8988T (cell line): ENCODE results near the gene SPACA6.
"Not testable (repeated sequence)": the region's sequence is repeated elsewhere in the genome, so short reads cannot be mapped to it uniquely, and the experiment has no call there.

Experiments
- DNase-seq: peaks from one replicate; pipeline ENCODE4 v3.0.0; 2011

The SPACA6 gene

GRCh38 chr19:51706885-51707284 is 13.8 kb downstream of the SPACA6 start:
- no peak for DNase-seq

DNA sequence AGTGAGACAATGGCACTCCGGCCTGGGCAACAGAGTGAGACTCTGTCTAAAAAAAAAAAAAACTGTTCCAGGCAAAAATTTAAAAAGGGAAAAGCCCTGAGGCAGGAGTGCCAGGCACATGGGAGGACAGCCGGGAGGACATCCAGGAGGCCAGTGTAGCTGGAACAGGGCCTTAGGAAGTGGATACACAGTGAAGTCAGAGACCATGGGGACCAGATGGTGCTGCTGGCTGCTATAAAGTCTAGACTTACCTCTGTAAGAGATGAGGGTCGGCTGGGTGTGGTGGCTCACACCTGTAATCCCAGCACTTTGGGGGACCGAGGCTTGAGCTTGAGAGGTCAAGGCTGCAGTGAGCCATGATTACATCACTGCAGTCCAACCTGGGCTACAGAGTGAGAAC is 15.7 kb downstream of the SPACA6 start:
- DNase-seq, result no peak

DNA sequence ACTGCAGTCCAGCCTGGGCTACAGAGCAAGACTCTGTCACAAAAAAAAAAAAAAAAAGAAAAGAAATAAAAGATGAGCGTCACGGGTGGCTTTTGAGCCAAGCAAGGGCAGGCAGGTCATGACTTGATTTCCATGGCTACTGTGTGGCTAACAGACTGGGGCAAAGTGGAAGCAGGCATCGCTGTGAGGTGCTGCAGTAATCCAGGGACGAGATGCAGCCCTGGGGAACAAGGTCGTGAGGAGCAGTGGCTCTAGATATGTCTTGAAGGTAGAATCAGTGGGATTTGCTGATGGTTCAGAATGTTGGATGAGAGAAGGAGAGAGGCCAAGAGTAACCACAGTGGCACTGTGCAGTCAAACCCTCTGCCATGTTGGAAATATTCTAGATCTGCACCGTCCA is 16.4 kb downstream of the SPACA6 start:
- no peak for DNase-seq

DNA sequence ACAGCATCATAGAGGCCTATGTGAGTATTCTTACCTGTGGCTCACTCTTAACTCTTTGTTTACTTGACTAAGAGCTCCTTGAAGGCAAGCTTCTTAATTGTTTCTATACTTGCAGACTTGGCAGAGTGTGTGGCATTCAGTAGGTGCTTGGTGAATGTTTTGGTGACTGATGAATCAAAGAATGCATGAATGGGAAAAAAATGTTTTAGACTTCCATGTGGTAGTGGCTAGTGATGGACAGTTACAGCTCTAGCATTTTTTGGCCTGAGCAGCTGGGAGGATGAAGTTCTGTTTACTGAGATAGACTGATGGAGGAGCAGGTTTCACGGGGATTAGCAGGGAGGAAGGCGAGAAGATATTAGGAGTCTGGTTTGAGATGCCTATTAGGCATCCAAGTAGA is 17.0 kb downstream of the SPACA6 start:
- no peak for DNase-seq

- DNase-seq, result no peak
Observed at GRCh38 chr19:51711702-51712101, 18.6 kb downstream of the SPACA6 start.

DNA sequence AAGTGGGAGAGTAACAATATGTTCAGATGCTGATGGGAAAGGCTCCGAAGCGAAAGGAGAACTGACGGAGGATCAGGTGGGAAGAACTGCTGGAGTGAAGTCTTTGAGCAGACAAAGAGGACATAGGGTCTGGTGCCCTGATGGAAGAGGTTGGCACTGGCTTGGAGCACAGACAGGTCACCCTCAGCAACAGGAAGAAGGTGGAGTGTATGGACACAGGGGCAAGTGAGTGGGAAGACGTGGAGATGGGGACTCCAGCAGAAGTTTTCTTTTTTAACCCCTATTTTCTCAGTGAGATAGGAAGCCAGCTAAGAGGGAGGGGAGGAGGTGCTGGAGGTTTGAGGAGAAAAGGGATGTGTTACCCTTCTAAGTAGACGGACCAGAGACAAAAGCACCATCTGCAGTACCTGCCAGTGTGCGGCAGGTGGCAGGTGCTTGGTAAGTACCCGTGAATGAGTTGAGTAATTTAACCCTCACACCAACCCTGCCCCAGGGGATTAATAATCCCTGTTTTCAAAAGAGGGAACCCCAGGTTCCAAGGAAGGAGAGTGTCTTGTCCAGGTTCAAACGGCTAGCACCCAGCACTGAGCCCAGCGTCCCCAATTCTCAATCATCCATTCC is 19.4 kb downstream of the SPACA6 start:
- peak; percentile 69 for DNase-seq

DNA sequence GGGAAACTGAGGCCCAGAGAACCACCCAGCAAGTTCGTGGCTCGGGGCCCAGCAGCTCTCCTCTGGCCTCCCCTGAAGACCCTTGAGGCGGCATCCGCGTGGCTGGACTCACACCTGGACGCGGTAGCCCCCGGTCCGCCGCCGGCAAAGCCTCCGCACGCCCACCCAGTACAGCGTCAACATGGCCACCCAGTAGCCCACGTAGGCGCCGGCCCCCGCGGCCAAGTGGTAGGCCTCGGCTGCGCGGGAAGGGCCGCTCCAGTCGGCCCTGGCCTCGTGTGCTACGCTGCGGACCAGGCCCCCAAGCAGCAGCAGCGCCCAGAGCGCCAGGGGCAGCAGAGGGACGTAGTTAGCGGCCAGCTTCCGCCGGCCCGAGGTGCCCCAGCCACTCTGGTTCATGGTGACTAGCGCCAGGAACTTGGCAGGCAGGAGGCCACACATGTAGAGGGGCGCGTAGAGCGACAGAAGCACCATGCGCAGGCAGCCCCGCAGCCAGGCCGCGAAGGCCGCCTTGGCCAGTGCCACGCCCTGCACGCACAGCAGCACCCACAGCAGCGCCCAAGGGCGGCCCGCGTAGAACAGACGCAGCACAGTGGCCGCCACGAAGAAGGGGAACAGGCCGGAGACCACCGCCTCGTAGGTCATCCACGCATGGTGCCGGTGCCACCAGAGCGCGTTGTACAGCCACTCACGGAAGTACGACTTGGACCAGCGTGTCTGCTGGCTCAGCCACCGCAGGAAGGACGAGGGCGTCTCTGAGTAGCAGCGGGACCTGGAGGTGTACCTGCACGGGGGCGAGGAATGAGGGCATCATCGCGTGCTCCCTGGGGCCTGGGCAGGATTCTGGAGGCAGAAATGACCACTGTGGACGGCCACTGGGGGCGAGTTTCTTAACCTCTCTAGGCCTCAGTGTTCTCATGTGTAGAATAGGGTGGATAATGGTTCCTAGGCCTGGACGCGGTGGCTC is 20.5 kb downstream of the SPACA6 start:
- no peak for DNase-seq

GRCh38 chr19:51714848-51715247 is 21.7 kb downstream of the SPACA6 start:
- no peak for DNase-seq

GRCh38 chr19:51715850-51716249 is 22.7 kb downstream of the SPACA6 start:
- no peak for DNase-seq

DNA sequence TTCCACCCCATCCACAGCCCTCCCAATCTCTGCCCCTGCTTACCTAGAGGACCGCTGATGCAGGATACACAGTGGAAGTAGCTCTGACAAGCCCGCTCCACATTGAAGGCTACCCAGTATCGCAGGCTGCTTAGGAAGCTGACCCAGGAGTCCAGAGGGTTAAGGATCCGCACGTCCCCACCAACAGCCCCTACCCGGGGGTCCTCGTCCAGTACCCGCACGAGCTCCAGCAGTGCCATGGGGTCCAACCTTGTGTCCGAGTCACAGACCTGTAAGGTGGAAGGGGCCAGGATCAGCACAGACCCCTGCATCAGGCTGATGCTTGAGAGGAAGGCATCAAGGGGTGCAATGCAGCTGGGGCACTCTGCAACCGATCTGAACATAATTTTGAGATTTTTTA is 23.8 kb downstream of the SPACA6 start:
- DNase-seq, result no peak

GRCh38 chr19:51719251-51719988 is 26.3 kb downstream of the SPACA6 start:
- no peak for DNase-seq

- DNase-seq, result no peak
Observed at GRCh38 chr19:51721905-51722304, 28.8 kb downstream of the SPACA6 start.

DNA sequence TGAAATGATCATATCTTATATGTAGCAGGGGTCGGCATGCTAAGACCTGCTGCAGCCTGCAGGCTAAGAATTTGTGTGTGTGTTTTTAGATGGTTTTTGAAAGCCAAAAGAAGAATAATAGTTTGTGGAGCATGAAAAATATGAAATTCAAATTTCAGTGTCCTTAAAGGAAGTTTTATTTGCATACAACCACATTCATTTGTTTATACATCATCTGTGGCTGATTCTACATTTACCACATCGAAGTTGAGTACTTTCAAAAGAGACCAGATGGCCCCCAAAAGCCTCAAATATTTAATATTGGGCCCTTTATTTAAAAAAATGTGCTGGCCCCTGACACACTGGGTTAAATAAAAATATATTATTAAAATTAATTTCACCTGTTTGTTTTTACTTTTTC is 29.4 kb downstream of the SPACA6 start:
- no peak for DNase-seq

GRCh38 chr19:51724543-51724942 is 31.4 kb downstream of the SPACA6 start:
- no peak for DNase-seq

- DNase-seq, result no peak
Observed at GRCh38 chr19:51726049-51726448, 32.9 kb downstream of the SPACA6 start.

DNA sequence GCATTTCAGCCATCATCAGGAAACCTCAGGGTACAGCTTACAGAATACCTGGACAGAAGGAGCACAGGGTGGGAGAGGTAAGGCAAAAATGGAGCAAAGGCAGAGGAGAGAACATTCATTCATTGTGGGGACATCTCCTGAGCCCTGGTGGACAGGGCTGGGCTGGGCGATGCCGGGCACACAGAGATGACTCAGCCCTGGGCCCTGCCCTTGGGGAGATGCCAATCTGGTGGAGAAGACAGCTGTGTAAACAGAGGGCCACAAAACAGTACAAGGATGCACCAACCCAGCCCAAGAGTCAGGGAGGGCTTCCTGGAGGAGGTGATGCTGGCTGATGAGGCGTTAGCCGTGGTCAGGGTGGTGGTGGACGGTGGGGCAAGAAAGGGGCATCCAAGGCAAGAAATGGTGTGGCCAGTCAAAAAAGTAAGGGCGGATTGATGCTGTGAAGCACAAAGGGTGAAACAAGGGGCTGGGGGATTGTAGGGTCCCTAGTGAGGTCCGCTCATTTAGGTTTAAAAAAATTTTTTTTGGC is 34.3 kb downstream of the SPACA6 start:
- DNase-seq, result no peak

DNA sequence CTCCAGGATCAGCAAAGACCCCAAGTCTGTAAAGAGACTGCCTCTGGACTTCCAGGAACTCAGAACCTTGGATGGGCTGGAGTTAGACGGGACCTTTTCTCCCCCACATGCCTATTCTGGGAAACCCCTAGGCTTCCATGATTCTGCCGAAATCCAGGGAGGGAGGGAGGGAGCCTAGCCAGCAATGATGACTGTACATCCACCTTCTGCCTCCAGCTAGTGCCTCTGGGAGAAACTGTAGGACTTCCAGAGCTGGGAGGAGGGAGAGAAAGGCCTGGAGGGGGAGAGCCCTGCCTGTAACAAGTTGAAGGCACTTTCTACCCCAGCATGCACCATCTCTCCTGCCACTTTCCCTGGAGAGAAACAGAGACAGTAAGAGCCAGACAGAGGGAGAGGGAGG is 36.7 kb downstream of the SPACA6 start:
- no peak for DNase-seq

DNA sequence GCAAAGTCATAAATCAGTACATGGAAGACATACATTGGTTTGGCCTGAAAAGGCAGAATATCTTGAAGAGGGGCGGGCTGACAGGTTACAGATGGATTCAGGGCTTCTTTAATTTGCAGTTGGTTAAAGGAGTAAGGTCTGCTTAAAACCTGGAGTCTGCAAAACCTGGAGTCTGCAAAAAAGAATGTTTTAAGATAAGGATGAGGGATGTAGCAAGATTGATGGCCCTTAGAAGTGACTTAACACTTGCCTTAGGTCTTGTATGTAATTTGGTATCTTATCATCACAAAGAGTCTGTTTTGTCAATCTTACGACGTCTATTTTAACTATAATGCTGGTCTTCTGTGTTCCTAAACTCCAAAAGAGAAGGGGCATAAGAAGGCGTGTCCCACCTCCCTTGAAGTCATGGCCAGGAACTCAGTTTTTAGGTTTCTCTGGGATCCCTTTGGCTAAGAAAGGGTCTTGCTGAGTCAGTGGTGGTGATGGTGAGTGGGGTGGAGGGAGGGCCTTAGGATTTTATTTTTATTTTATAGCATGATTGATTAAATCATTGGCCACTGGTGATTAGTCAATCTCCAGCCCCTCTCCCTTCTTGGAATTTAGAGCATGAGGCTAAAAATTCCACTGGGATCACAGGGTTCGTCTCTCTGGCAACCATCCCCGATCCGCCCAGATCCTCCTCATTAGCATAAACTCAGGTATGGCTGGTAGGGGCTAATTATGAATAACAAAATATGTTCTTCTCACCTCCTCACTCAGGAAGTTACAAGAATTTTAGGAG is 40.8 kb downstream of the SPACA6 start:
- no peak for DNase-seq

DNA sequence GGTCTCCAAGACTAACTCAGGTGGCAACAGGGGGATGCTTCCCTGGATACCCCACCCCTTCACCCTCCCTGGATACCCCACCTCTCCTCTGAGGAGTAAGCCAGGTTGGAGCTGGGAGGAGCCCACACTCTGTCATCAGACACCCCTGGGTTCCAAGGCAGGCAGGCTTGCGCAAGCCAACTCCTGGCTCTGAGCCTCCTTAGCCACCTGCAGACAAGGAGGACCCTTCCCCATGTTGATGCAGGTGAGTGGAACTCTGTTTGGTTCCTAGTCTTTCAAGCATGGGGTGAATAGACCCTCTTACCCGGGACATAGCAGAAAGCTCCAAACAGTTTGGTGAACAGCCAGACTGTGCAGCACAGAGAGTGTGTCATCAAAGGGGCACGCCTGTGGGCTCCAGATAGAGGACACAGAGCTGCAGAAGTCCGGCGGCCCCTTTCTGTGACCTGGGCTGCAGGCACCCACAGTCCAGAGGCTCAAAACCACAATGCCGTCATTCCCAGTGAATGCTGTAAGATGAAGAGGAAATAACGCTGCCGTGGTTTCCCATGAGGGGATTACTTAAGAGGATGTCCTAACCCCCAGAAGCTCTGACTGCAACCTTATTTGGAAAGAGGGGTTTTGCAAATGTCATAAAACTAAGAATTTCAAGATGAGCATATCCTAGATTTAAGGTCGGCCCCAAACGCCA is 42.8 kb downstream of the SPACA6 start:
- DNase-seq, result no peak

GRCh38 chr19:51737389-51737788 is 44.3 kb downstream of the SPACA6 start:
- no peak for DNase-seq

DNA sequence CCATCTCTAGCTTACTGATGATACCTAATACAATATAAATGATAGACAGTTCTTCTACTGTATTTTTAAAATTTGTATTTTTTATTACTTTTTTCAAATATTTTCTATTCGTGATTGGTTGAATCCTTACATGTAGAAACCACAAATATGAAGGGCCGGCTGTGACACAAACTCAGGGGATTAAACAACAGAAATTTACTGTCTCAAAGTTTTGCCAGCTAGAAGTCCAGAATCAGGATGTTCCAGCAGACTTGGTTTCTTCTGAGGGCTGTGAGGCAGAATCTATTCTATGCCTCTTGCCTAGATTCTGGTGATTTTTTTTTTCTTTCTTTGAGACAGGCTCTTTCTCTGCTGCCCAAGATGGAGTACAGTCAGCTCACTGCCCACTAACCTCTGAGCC is 44.8 kb downstream of the SPACA6 start:
- no peak for DNase-seq

DNA sequence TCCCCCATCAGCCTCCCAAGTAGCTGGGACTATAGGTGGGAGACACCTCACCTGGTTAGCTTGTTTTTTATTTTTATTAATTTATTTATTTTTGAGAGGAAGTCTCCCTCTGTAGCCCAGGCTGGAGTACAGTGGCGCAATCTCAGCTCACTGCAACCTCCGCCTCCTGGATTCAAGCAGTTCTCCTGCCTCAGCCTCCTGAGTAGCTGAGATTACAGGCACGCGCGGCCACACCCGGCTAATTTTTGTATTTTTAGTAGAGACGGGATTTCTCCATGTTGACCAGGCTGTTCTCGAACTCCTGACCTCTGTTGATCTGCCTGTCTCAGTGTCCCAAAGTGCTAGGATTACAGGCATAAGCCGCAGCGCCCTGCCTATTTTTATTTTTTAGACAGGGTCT is 45.4 kb downstream of the SPACA6 start:
- DNase-seq, result not testable (repeated sequence)
